ENCODE data around the gene ZFAND3.
A peak's percentile ranks its signal among the peaks of the same experiment; 100 is the strongest.
"Not testable (repeated sequence)": the region's sequence is repeated elsewhere in the genome, so short reads cannot be mapped to it uniquely, and the experiment has no call there.

The ZFAND3 gene

DNA sequence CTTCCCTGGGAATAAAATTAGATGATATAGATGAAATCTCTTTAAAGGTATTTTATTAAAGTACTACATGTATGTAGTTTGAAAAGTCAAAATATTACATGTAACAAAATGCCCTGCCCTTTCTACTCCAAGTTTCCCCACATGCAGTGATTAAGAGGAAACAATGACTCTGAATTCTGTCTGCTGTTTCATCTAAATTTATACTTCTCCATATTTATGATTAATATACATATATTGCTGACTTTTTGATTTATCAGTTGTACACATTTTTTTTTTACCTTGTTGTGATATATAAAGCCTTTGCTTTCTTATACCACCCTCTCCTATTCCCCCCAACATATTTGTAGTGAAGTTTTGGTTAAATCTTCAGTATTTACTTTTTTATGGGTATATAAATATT lies 127.9 kb downstream of the ZFAND3 start:
- no peak overlapping the region for H3K4me3 Mint-ChIP-seq
- peaks cover 2% of the 10 kb centered on the region for H3K36me3 Mint-ChIP-seq
- CTCF ChIA-PET, result no interaction called here
- no peak for DNase-seq
- no peaks in the 10 kb centered on the region for H3K27me3 Mint-ChIP-seq
- H3K27ac Mint-ChIP-seq, result no peak overlapping the region
- peaks cover 6% of the 10 kb centered on the region for H3K4me1 Mint-ChIP-seq
- peaks cover 6% of the 10 kb centered on the region for H3K9me3 Mint-ChIP-seq

- H3K4me3 Mint-ChIP-seq, H3K27me3 Mint-ChIP-seq, H3K36me3 Mint-ChIP-seq, H3K27ac Mint-ChIP-seq, H3K9me3 Mint-ChIP-seq, H3K4me1 Mint-ChIP-seq, DNase-seq, CTCF ChIA-PET: not testable (repeated sequence)
Observed at GRCh38 chr6:37948584-37948983, 129.1 kb downstream of the ZFAND3 start.

DNA sequence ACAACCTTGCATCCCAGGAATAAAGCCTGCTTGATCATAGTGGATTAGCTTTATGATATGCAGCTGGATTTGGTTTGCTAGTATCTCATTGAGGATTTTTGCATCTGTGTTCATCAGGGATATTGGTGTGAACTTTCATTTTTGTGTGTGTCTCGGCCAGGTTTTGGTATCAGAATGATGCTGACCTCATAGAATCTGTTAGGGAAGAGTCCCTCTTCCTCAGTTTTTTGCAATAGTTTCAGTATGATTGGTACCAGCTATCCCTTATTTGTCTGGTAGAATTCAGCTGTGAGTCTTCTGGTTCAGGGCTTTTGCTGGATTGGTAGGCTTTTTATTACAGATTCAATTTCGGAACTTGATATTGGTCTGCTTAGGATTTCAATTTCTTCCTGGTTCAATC lies 132.5 kb downstream of the ZFAND3 start:
- no peak for DNase-seq
- H3K36me3 Mint-ChIP-seq, result peaks cover 2% of the 10 kb centered on the region
- H3K27ac Mint-ChIP-seq, result no peak overlapping the region
- no peak overlapping the region for H3K4me3 Mint-ChIP-seq
- peaks cover 6% of the 10 kb centered on the region for H3K9me3 Mint-ChIP-seq
- no peaks in the 10 kb centered on the region for H3K27me3 Mint-ChIP-seq
- CTCF ChIA-PET, result no interaction called here
- H3K4me1 Mint-ChIP-seq, result peaks cover 9% of the 10 kb centered on the region

- CTCF ChIA-PET, result no interaction called here
- no peak overlapping the region for H3K4me3 Mint-ChIP-seq
- no peaks in the 10 kb centered on the region for H3K9me3 Mint-ChIP-seq
- no peak overlapping the region for H3K27ac Mint-ChIP-seq
- H3K36me3 Mint-ChIP-seq, result no peaks in the 10 kb centered on the region
- no peak for DNase-seq
- peaks cover 9% of the 10 kb centered on the region for H3K4me1 Mint-ChIP-seq
- no peaks in the 10 kb centered on the region for H3K27me3 Mint-ChIP-seq
Observed at GRCh38 chr6:37954791-37955190, 135.3 kb downstream of the ZFAND3 start.

DNA sequence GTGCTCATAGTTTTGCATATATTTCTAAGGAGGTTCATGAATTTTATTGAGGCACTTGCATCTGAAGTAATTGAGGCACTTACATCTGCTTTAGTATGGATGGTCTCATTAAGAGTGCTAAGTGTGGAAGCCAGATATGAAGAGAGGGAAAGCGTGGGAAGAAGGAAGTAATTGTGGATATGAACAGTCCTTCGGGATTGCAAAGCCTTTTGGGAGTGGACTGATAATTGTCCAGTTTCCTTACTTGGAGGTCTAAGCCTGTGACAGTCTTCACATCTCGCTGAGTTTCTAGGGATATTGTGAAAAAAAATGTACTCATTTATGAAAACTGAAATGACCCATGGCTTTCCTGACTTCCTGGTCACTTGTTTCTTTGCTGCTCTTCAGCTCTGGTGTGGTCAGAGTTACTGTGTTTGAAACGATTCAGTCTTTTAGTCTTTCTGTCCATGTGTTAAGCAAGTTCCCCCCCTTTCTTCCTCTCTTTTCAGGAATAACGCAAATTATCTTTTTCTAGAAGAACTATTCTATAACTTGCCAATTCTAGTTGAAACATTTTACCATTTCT lies 137.3 kb downstream of the ZFAND3 start:
- peaks cover 11% of the 10 kb centered on the region for H3K4me1 Mint-ChIP-seq
- CTCF ChIA-PET, result interaction anchor here (0.6 kb wide), 1 partner anchor 115 kb away, joined by 3 read pairs; no protein-coding TSS in a partner anchor
- H3K4me3 Mint-ChIP-seq, result no peak overlapping the region
- no peak for DNase-seq
- H3K27ac Mint-ChIP-seq, result no peak overlapping the region
- H3K9me3 Mint-ChIP-seq, result peaks cover under 1% of the 10 kb centered on the region
- no peaks in the 10 kb centered on the region for H3K27me3 Mint-ChIP-seq
- H3K36me3 Mint-ChIP-seq, result peaks cover under 1% of the 10 kb centered on the region

- Mint-ChIP-seq H3K4me3 (no peak overlapping the region), H3K4me1 (peaks cover 19% of the 10 kb centered on the region), H3K27me3 (no peaks in the 10 kb centered on the region), H3K27ac (no peak overlapping the region), H3K9me3 (peaks cover 9% of the 10 kb centered on the region), H3K36me3 (peaks cover 11% of the 10 kb centered on the region)
- DNase-seq, result no peak
- CTCF ChIA-PET, result no interaction called here
Observed at GRCh38 chr6:37959061-37959460, 139.5 kb downstream of the ZFAND3 start.

DNA sequence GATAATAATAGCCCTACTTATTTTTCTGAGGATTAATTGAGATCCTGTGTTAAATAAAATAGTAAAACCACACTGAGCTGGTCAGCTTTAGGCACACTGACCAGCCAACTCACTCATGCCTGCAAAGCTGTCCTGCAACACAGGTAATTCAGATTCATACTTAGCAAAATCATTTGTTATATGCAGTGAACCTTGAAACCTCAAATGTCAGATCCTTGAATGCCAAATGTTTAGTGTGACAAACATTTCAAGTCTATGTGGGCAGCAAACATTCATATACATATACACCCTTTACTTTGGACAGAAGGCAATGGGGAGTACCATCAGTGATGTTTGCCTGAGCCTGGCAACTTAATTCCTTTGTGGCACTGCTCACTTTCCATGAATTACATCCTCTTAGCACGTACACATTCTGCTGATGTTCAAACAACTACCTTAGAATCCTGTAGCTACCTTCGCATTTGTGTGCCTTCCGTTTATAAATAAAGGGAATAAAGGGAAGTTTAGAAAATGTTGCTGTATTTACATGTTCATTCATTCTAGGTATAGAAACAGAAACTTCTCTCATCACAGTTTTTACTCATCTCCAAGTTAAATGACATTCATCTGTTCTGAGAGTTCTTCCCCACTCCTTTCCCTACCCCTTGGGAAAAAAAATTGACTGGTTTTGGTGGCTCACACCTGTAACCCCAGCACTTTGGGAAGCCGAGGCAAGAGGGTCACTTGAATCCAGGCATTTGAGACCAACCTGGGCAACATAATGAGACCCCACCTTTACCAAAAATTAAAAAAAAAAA lies 140.8 kb downstream of the ZFAND3 start:
- no peak for DNase-seq
- CTCF ChIA-PET, result no interaction called here
- Mint-ChIP-seq H3K4me3 (no peak overlapping the region), H3K36me3 (peaks cover 11% of the 10 kb centered on the region), H3K27me3 (no peaks in the 10 kb centered on the region), H3K9me3 (peaks cover 9% of the 10 kb centered on the region), H3K27ac (no peak overlapping the region), H3K4me1 (peaks cover 19% of the 10 kb centered on the region)

DNA sequence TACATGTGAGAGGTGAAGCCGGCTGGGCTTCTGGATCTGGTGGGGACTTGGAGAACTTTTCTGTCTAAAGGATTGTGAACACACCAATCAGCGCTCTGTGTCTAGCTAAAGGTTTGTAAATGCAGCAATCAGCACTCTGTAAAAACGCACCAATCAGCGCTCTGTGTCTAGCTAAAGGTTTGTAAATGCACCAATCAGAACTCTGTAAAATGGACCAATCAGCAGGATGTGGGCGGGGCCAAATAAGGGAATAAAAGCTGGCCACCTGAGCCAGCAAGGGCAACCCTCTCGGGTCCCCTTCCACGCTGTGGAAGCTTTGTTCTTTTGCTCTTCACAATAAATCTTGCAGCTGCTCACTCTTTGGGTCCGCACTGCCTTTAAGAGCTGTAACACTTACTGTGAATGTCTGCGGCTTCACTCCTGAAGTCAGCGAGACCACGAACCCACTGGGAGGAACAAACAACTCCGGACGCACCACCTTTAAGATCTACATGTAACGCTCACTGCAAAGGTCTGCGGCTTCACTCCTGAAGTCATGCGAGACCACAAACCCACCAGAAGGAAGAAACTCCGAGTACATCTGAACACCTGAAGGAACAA lies 143.1 kb downstream of the ZFAND3 start:
- H3K27me3 Mint-ChIP-seq, CTCF ChIA-PET, H3K27ac Mint-ChIP-seq, H3K4me3 Mint-ChIP-seq: not testable (repeated sequence)
- DNase-seq, result peak; percentile 51
- H3K4me1 Mint-ChIP-seq, result peaks cover 21% of the 10 kb centered on the region
- H3K36me3 Mint-ChIP-seq, result peaks cover 16% of the 10 kb centered on the region
- peaks cover 13% of the 10 kb centered on the region for H3K9me3 Mint-ChIP-seq

GRCh38 chr6:37965964-37966676 lies 146.6 kb downstream of the ZFAND3 start:
- H3K27me3 Mint-ChIP-seq, result no peaks in the 10 kb centered on the region
- no peak overlapping the region for H3K4me3 Mint-ChIP-seq
- no peak overlapping the region for H3K27ac Mint-ChIP-seq
- H3K9me3 Mint-ChIP-seq, result peaks cover 18% of the 10 kb centered on the region
- peaks cover 22% of the 10 kb centered on the region for H3K36me3 Mint-ChIP-seq
- H3K4me1 Mint-ChIP-seq, result peaks cover 25% of the 10 kb centered on the region
- CTCF ChIA-PET, result no interaction called here
- DNase-seq, result no peak

- CTCF ChIA-PET, result no interaction called here
- Mint-ChIP-seq H3K36me3 (peaks cover 23% of the 10 kb centered on the region), H3K27me3 (no peaks in the 10 kb centered on the region), H3K4me1 (peaks cover 27% of the 10 kb centered on the region), H3K9me3 (peaks cover 19% of the 10 kb centered on the region), H3K4me3 (no peak overlapping the region), H3K27ac (no peak overlapping the region)
- no peak for DNase-seq
Observed at GRCh38 chr6:37966801-37967200, 147.3 kb downstream of the ZFAND3 start.

GRCh38 chr6:37967651-37968050 lies 148.1 kb downstream of the ZFAND3 start:
- DNase-seq, result no peak
- Mint-ChIP-seq H3K27ac (no peak overlapping the region), H3K4me3 (no peak overlapping the region), H3K27me3 (no peaks in the 10 kb centered on the region), H3K36me3 (peaks cover 18% of the 10 kb centered on the region), H3K4me1 (peaks cover 25% of the 10 kb centered on the region), H3K9me3 (peaks cover 12% of the 10 kb centered on the region)
- CTCF ChIA-PET, result no interaction called here

- Mint-ChIP-seq H3K9me3 (peaks cover 27% of the 10 kb centered on the region), H3K27me3 (no peaks in the 10 kb centered on the region), H3K27ac (no peak overlapping the region), H3K4me3 (no peak overlapping the region), H3K36me3 (peaks cover 25% of the 10 kb centered on the region), H3K4me1 (peaks cover 18% of the 10 kb centered on the region)
- DNase-seq, result no peak
- CTCF ChIA-PET, result no interaction called here
Observed at GRCh38 chr6:37971266-37971665, 151.7 kb downstream of the ZFAND3 start.

DNA sequence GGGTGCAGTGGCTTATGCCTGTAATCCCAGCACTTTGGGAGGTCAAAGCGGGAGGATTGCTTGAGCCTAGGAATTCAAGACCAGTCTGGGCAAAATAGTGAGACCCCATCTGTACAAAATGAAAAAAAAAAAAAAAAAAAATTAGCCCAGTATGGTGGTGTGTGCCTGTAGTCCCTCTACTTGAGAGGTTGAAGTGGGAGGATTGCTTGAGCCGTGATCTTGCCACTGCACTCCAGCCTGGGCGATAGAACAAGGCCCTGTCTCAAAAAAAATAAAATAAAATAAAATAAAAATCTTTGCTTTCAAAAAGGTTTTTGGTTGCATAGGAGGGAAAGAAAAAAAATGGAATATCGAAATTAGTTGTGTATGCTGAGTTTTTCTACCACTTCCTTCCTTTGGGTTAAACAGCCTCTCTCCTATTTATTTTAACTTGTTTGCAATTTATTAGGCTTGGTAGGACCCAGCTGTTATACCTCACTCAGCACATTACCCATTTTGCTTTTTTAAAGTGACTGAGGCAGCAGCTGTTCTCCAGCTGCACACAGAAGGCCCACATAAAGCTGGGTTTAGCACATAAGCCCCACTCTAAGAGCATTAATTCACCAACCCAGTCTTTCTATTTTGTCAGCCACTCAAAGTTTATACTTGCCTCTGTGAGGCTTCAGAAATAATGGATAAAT lies 152.3 kb downstream of the ZFAND3 start:
- CTCF ChIA-PET, result no interaction called here
- peaks cover 29% of the 10 kb centered on the region for H3K9me3 Mint-ChIP-seq
- no peak for DNase-seq
- H3K4me3 Mint-ChIP-seq, result no peak overlapping the region
- no peak overlapping the region for H3K27ac Mint-ChIP-seq
- H3K36me3 Mint-ChIP-seq, result peaks cover 25% of the 10 kb centered on the region
- H3K4me1 Mint-ChIP-seq, result peaks cover 18% of the 10 kb centered on the region
- H3K27me3 Mint-ChIP-seq, result no peaks in the 10 kb centered on the region
